D341Med (cell line): ENCODE measurements around the gene FHIT.

ENCODE experiments used
- DNase-seq: peaks from one replicate; pipeline ENCODE4 v3.0.0; 2012; ENCODE audit warnings: low spot score

The FHIT gene

GRCh38 chr3:61169621-61170251 is 81.5 kb downstream of the FHIT start:
- no peak for DNase-seq

DNA sequence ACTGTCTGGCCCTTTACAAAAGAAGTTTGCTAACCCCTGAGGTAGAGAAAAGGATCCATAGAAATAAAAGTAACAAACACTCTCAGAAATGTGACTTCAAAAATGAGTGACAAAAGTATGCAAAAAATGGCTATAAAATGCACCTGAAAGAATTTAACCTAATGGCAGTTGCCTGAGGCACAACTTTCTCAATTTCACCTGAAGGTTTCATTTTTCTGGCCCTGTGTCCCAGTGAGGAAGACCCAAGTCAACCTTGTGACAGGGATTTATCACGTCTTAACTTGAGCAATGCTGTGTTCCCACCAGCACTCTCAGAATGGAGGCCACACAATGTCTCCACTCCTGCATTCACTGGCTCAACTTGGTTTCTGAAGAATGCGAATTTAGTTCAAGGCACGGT is 83.0 kb downstream of the FHIT start:
- DNase-seq: no peak

GRCh38 chr3:61162965-61163364 is 88.3 kb downstream of the FHIT start:
- no peak for DNase-seq

DNA sequence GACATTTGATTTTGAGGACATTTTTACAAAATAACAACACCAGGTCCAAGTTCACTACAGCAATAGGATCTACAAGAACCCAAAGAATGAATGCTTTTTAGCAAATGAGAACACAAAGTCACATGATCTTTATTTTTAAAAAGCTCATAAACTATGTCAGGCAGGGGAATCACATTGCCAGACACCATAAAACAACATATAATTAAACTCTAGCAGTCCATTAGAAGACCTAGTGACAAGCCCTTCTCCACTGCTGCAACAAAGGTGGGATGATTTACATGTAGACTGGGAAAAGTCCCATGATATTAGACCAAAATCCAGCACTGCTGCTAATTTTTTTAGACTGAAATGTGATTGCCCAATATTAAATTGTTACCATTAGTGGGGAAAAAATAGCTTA is 92.6 kb downstream of the FHIT start:
- no peak for DNase-seq

- no peak for DNase-seq
Measured at GRCh38 chr3:61158216-61158615, 93.0 kb downstream of the FHIT start.

GRCh38 chr3:61157414-61157813 is 93.8 kb downstream of the FHIT start:
- no peak for DNase-seq

- DNase-seq: no peak
Measured at GRCh38 chr3:61155701-61156292, 95.5 kb downstream of the FHIT start.

GRCh38 chr3:61154457-61155198 is 96.6 kb downstream of the FHIT start:
- DNase-seq: peak; percentile 29

- DNase-seq: no peak
Measured at GRCh38 chr3:61152071-61152470, 99.2 kb downstream of the FHIT start.

- DNase-seq: no peak
Measured at GRCh38 chr3:61149236-61149635, 102.0 kb downstream of the FHIT start.

DNA sequence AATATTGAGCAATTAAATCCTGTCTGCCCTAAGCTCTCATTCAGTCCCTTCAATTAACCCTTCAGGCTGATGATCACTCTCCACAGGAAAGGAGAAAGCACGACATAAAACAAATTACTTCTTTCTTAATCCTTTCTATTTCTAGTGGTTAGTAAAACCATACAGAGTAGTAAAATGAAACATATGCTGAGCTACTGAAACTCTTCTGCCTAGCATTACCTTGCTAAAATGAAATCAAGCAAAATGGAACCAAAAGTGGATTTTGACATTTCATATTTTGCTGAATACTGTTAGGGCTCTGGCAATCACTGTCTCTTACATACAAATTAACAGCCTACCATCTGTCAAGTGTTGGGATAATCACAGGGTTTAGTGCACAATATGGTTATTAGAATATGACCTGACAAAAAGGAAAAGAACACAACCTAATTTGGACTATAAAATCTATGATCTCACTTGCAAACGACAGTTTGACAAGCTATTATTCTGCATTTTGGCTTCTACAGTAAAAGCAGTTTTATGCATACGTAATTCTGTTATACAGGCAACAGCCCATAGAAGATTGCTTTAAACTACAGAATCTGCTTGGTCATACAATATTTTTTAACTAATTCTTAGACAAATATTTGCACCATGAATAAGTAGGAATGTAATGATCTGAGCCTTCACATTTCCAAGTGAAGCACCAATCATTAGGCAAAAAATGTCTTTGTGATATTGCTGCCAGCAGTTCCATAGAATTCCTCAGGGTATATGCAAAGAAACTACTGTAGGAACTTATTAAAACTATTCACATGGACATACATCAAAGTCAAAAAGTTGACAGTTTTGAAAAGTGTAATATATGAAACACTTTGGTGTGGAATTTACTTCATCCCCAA is 105.0 kb downstream of the FHIT start:
- DNase-seq: peak; percentile 38

DNA sequence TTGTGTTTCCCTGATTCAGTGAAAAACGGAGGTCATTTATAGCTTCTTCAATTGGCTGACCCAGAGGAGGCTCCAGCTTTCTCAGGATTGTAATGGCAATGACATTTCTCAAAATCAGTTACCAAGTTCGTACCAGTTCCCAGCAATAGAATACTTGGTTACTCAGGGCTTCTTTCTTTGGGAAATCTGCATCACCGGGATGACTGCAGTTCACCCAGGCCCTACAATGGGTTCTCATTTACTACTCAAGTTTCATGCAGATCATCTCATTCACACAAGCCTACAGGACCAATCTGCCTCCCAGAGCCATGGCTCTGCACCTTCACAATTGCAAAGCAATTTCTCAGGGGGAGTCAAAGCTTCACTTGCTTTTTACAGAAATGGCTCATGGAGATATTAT is 109.6 kb downstream of the FHIT start:
- DNase-seq: no peak

GRCh38 chr3:61141227-61141626 is 110.0 kb downstream of the FHIT start:
- DNase-seq: no peak

DNA sequence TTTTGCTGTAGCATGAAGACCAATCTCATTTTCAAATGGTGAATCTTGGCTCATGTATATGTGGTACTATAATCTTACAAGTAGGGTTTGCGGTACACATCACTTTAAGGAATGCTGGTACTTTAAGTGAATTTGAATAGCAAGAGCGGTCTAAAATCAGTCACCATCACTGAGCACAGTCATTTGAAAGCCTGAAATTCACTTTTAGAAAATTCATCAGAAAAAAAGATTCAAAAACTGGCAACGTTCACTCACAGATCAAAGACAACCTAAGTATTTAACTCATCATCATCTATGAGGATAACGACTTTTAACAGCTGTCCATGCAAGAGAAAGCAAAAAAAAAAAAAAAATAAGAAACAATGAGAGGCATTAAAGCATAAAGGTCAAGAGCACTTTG is 111.6 kb downstream of the FHIT start:
- DNase-seq: no peak

DNA sequence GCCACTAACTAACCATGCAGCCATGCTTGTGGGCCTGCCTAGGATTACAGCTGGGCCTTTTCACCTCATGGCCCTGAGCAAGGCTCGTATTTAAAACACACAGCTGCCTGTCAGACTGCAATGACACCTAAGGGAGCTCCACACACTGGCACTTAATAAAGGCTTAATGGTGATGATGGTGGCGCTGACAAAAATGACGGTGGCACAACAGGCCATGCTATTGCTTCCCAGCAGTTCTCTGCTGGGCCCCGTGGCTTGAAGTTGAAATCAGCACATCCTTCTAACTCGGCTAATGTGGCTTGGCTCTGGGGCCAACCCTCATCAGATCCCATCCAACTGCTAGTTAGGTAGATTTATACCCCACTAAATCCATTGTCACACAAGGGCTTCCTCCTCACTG is 112.9 kb downstream of the FHIT start:
- no peak for DNase-seq

DNA sequence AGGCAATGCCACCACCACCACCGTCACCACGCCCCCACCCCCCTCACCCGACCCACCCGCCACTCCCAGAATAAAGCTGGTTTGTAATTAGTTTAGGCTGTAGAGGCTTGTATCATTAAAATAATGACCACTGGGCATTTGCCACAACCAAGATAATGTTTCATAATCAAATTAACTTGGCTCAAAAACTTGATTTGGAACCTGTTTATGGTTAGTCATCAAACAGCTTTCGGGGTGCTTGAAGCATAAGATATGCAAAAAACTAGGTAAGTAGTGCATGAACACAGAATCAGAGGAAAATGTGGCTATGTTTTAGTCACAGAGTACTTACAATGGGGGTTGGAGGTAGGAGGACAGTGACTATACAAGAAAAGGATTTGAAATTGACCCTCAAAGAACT is 115.1 kb downstream of the FHIT start:
- no peak for DNase-seq

DNA sequence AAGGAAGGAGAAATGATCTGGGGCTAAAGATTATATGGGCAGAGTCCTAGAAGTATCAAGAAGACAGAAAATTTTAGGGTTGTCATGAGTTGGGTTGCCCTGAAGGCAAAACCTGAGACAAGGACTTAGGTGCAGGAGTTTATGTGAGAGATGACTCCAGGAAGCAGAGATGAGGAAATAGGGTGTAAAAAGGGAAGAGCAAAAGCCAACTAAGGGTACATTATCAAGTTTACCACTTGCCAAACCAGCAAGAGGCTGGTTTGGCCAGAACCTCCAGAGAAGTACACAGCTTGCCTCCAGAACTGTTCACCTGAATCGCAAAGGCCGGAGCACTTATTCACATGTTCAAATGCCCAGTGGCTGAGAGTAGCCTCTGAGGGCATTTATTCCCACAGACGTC is 116.7 kb downstream of the FHIT start:
- no peak for DNase-seq

- DNase-seq: no peak
Measured at GRCh38 chr3:61132062-61132461, 119.2 kb downstream of the FHIT start.

GRCh38 chr3:61118830-61119229 is 132.4 kb downstream of the FHIT start:
- no peak for DNase-seq

DNA sequence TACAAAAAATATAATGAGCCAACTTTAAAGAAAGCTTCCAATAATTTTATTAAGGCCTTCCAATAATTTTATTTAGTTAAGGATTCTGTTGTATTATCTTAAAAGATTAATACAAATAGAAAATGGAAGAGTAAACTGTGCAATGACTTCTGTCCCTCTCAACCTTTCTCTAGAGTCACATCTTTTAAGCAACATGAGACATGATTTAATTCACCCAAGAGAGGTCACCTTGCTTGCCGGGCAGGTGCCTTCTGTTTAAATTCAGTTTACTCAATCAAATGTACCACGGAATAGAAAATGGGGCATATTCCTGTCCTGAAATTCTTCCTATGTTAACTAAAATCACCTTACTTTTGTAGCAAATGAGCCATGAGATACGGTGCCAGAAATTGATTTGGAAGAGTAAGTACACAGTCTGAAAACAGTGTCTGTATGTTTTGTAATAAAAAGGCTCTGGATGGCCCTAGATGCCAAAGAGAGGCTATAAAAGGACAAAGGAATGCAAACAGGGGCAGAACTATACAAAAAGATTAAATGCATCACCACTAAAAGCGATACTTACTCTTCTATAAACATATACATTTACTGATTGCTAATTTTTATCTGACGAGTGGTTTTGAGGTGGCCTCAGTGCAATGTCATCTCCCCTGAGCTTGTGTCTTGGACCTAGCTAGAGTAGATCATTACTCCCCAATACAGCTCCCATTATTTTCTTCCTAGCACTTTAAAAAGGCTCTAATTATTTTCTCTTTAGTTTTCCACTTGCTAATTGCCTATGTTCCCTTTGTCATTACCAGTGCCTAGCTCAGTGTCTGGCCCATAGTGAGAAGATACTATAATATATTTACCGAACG is 134.0 kb downstream of the FHIT start:
- DNase-seq: no peak

GRCh38 chr3:61114316-61114953 is 136.8 kb downstream of the FHIT start:
- no peak for DNase-seq
